Medulla oblongata (tissue), 1 donor: ENCODE results near the gene GOLGA6L10.
"Not testable (repeated sequence)": the region's sequence is repeated elsewhere in the genome, so short reads cannot be mapped to it uniquely, and the experiment has no call there.

ENCODE experiments used
- DNase-seq: peaks from one replicate; pipeline ENCODE4 v3.0.0-alpha.2; 2015; ENCODE audit errors: extremely low spot score

Gene GOLGA6L10, protein sequence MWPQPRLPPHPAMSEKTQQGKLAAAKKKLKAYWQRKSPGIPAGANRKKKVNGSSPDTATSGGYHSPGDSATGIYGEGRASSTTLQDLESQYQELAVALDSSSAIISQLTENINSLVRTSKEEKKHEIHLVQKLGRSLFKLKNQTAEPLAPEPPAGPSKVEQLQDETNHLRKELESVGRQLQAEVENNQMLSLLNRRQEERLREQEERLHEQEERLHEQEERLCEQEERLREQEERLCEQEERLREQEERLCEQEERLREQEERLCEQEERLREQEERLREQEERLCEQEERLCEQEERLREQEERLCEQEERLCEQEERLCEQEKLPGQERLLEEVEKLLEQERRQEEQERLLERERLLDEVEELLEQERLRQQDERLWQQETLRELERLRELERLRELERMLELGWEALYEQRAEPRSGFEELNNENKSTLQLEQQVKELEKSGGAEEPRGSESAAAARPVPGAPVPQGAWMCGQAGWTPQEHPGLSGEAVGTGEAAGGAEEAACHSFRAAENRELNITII

DNA sequence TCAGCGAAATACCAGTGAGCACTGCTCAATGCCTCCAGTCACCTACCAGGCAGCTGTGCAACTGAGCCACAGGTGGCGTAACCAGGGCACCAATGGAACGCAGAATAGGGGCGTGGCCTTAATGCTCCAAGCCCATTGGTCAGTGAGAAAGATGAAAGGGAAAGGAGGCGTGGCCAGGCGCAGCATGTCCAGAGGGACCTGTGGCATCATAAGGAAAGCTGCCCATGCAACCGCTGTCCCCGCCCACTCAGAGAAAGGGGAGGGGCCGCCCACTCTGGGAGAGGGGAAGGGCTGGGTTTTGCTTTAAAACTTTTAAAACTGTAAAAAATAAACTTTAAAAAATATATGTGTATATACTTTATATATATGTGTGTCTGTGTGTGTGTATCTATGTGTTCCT lies at the start of gene GOLGA6L10:
GOLGA6L10 (minus strand) TSS at position 101 of the 400 bp plus-strand sequence; CDS start at position 1, 100 bp downstream.
- DNase-seq, result not testable (repeated sequence)

- no peak for DNase-seq
These were observed 49.5 kb upstream of the GOLGA6L10 start for GRCh38 chr15:82398785-82399184.

DNA sequence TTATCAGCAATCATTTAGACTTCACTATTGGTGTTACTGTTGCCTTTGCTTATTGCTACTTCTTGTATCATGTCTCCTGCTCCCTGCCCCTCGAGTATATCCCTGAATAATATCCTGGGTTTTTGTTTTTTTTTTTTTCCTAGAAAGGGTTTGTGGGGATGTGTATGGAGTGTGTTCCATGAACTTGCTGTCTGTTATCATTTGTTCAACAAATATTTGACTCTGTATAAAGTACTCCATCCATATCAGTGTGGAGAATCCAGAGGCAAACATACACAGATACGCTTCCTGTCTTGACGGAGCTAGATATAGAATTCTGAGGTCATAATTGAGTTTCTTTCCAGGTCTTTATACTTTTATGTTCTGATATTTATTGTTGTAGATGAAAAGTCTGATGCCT lies 48.5 kb upstream of the GOLGA6L10 start:
- no peak for DNase-seq

DNA sequence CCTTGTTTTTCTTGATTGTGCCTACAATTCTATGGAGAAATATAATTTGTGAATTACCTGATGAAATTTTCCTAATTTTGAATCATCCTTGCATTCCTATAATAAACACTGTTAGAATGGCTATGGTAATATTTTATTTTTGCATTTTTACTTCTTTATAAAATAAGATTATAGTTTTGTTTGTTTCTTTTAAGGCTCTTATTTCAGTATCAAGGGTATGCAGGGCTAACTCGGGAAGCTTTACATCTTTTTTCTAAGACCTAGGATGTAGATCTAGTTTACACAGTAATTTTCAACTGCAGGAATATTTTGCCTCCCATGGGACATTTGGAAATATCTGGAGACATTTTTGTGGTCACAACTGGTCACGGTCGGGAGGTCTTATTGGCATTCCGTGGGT lies 46.5 kb upstream of the GOLGA6L10 start:
- not testable (repeated sequence) for DNase-seq

- DNase-seq, result no peak
These were observed 44.4 kb upstream of the GOLGA6L10 start for GRCh38 chr15:82393671-82394070.

- DNase-seq, result not testable (repeated sequence)
These were observed 42.8 kb upstream of the GOLGA6L10 start for GRCh38 chr15:82392077-82392476.

DNA sequence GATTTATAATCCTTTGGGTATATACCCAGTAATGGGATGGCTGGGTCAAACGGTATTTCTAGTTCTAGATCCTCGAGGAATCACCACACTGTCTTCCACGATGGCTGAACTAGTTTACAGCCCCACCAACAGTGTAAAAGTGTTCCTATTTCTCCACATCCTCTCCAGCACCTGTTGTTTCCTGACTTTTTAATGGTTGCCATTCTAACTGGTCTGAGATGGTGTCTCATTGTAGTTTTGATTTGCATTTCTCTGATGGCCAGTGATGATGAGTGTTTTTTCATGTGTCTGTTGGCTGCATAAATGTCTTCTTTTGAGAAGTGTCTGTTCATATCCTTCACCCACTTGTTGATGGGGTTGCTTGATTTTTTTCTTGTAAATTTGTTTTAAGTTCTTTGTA lies 40.9 kb upstream of the GOLGA6L10 start:
- DNase-seq, result not testable (repeated sequence)

- DNase-seq, result not testable (repeated sequence)
These were observed 37.9 kb upstream of the GOLGA6L10 start for GRCh38 chr15:82387209-82387608.

GRCh38 chr15:82381330-82381955 lies 32.2 kb upstream of the GOLGA6L10 start:
- not testable (repeated sequence) for DNase-seq

DNA sequence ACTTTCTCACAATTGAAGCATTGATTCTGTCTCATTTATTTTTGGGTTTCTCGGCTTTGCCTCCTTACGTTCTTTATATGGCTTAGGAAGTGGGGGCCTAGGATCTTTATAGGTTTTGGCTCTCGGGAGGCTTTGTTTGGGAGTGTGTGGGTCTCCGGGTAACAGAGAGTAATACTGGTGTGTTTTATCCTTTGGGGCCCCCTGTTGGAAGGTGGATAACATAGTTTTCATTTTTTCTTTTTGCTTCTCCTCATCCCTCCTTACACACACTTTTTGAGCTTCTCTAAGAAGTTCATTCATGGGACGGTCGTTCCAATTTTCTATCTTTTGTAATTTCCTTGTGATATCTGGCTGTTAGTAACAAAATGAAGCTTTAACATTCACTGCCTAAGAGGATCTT lies 30.3 kb upstream of the GOLGA6L10 start:
- DNase-seq, result not testable (repeated sequence)

DNA sequence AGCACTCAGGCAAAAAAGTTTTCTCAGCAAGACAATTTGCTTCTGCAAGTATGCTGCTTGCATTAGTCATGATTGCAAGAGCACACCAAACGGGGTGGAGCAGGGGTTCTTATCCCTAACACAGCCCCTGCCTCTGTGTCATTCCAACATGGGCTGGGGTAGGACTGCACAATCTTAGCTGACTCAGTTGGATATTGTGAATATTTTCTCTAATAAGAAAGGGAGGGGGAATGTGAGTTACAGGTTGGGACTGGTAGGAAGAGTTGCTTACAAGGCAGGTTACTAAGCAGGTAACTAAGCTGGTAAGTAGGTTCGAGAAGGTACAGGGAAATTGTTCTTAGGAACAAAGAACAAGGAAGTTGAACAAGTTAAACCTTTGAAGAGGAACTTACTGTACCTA lies 24.4 kb upstream of the GOLGA6L10 start:
- DNase-seq, result not testable (repeated sequence)

- DNase-seq, result no peak
These were observed 22.4 kb upstream of the GOLGA6L10 start for GRCh38 chr15:82371656-82372055.

DNA sequence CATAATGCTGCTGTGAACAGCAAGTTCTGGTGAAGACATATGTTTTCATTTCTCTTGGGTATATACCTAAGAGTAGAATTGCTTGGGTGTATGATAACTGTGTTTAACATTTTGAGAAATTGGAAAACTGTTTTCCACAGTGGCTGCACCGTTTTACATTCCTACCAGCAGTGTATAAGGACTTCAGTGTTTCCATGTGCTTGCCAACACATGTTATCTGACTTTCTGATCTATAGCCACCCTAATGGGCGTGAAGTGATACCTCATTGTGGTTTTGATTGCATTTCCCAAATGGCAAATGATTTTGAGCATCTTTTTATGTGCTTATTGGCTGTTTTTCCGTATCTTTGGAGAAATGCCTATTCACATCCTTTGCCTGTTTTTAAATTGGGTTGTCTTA lies 18.5 kb upstream of the GOLGA6L10 start:
- DNase-seq, result not testable (repeated sequence)

DNA sequence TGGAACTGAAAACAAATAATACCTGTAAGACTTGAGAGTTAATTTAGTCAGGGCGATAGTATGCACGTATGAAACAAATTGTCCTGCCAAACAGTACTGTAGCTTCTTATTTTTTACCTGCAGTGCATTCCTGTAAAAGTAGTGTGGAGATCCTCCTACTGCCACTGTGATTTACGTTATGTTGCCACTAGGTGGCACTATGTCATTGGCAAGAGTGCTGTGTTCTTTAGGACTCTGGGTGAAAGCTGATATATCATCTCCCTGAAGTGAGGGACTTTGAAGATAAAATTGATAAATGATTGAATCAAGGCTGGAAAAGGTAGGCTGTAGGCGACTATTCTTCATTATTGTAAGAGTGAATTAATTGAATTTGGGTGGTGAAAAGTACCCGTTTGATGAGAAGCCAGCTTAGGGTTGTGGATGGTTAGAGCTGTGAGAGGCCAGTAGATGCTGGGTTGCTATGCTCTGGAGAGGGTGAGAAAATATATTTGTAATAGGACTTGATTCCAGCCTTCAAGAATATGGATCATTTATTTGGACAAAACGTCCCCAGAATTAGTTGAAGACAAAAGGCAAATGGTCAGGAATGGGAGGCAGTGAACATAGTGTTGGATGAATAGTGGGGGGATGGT lies 16.5 kb upstream of the GOLGA6L10 start:
- DNase-seq, result not testable (repeated sequence)

DNA sequence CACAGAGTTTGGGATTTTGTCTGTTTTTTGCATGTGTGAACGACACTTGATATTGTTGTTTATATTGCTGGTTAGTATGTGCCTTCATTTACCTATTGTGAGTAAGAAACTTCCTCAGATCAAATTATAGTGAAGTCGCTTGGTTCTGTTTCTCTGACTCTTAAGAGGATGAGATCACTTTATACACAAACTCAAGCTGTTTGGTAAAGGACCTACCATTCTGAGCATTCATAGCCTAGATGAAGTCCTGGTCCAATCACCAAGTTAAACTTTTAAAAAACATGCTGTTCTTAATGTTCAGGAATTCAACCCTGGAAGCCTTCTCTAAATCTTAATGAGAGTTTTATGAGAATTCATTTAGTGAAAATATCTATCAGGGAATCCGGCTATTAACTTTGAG lies 15.3 kb upstream of the GOLGA6L10 start:
- DNase-seq, result not testable (repeated sequence)

DNA sequence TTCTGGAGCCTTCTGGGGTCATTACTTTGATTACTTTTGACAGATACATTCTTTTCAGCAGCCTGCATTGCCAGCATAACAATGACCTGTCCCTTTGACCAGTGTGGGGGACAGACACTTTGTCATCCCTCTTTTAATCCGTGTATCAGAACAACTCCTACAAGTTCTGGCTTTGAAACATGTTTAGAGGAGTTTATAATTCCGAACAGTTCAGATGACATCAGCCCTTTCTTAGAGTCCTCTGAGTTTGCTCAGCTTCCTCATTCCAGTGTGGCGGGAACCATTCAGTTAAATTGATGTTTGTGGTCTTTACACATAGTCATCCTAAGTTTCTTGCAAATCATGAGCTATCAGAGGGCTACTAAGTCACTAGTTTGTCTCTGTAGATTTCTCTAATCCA lies 13.5 kb upstream of the GOLGA6L10 start:
- not testable (repeated sequence) for DNase-seq

GRCh38 chr15:82360618-82361017 lies 11.3 kb upstream of the GOLGA6L10 start:
- DNase-seq, result not testable (repeated sequence)

DNA sequence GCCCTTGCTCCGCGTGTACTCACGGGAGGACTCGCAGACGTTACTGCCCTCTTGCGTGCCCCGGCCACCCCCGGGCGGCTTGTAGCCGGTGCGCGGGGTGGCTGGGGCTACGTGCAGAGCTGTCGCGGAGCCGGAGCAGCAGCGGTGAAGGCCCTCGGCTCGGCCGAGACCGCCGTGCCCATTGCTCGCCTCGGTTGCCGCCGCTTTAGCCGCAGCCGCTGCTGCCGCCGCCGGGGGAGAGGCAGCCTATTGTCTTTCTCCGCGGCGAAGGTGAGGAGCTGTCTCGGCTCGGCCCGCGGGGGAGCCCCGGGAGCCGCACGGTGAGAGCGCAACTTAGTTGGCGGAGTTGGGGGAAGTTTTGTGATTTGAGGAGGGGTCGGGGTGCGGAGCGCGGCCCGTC lies 5.8 kb upstream of the GOLGA6L10 start:
- DNase-seq, result not testable (repeated sequence)

DNA sequence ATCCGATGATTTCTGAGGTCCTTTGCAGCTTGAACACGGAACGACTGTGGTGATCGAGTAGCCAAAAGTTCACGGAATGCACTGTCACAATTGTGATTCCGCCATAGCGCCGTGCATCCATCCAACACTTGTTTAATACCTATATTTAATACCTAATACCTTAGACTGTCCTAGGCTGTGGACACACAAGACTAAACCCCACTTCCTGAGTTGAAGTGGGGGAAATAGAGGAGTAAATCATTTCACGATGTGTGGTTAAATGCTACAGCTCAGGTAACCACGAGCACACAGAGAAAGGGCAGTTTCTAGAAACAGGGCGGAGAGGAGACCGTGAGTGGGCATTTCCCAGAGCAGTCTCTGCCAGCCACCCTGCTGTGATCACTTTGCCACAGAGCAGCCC lies 5.3 kb upstream of the GOLGA6L10 start:
- not testable (repeated sequence) for DNase-seq

GRCh38 chr15:82347645-82348044 lies 1.6 kb downstream of the GOLGA6L10 start:
- not testable (repeated sequence) for DNase-seq

DNA sequence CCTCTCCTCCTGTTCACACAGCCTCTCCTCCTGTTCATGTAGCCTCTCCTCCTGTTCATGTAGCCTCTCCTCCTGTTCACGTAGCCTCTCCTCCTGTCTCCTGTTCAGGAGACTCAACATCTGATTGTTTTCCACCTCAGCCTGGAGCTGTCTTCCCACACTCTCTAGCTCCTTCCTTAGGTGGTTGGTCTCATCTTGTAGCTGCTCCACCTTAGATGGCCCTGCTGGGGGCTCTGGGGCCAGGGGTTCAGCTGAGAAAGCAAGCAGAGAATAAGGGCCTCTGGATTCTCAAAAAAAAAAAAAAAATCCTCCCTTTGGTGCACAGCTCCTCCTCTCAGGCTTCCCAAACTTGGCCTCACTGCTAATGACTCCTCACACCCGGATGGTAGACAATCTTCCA lies 4.1 kb downstream of the GOLGA6L10 start:
- not testable (repeated sequence) for DNase-seq

GRCh38 chr15:82344421-82344820 lies 4.9 kb downstream of the GOLGA6L10 start:
- not testable (repeated sequence) for DNase-seq
